ENCODE measurements around the gene ILDR1.

ILDR1 gene

DNA sequence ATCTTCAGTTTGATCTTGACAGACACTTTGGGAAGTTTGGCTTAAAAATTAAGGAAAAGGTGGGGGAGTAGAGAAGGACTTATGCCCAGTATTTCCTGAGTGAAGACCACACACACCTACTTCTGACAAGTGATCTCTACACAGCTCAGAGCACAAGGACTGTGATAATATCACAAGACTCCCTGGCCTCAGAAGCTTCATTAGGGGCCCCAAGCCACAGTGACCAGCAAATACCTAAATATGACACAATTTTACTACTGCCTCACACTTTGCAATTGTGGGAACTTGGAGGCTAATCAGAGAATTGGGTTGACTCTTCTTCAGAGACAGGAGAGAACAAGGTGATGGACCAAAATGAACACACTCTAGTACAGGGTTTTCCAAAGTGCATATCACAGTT lies 2.6 kb downstream of the ILDR1 start:
- DNase-seq (ENCODE audit: low read depth in 2 of 2): no peak

DNA sequence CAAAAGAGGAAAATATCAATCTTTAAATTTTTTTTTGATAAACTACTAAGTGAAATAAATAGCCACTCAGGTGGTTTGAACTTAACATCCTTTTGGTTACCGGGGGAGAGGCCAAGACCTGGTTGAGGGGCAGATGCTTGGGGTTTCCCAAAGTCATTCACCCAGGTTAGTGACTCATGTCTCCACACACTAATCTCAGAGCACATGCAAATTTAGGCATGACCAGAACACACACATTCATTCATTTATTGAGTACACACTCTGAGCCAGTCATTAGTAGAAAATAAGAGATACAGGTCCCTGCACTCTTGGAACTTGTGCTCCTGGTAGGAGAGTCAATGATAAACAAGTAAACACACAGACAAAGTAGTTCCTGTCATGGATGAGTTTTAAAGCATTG lies 7.3 kb downstream of the ILDR1 start:
- DNase-seq (ENCODE audit: low read depth in 2 of 2): no peak

DNA sequence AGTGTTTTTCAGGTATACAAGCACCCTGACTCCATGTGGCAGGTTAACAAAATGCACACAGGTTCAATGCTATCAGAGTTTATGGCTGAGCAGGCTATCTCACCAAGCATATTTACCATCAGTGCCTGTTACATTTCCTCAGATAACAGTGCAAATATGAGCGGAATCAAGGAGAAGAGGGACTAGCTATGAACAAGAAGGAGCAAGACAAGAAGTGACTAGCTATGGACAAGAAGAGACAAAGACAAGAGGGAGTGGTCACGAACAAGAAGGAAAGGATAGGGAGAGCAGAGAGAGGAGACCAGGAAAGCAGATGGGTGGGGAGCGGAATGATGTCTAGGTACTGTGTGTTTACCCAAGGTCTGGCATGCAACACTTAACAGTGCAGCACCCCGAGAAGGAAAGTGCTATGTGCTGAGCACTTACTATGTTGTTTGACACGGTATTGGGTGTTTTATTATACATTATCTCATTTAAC lies 8.6 kb downstream of the ILDR1 start:
- DNase-seq (ENCODE audit: low read depth in 2 of 2): no peak

DNA sequence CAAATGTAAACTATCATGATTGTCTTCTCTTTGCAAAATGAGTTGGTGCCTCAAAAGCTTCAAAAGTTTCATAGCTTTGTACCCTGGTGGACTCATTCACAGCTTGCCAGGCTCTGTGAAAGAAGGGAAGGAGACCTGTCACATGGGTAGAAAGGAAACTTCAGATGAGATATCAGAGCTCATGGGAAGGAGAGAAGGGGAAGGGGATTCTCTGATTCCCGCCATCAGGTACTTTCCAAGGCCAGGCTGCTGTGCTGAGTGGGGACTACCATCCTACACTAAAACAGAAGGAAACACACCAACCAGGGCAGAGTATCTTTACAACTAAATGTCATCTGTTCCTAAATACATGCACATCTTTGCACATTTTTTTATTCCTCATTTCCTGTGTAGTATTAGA lies 9.2 kb downstream of the ILDR1 start:
- DNase-seq (ENCODE audit: low read depth in 2 of 2): no peak

DNA sequence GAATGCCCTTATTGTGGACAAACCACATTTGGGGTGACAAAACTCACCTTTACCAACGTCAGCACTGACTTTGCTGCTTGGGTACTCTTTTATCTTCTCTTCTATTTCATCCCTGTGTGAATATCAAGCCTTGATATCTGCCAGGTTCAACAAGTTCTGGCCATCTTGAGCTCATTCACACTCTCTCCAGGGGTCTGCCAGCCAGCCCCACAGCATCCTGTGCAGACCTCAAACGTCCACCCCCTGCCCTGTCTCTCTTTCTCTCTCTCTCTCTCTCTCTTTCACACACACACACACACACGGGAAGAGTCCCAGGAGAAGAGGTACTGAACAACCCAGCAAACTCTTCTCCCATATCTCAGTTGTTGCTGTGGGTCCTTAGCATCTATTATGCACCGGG lies 10.7 kb downstream of the ILDR1 start:
- no peak for DNase-seq (ENCODE audit: low read depth in 2 of 2)

DNA sequence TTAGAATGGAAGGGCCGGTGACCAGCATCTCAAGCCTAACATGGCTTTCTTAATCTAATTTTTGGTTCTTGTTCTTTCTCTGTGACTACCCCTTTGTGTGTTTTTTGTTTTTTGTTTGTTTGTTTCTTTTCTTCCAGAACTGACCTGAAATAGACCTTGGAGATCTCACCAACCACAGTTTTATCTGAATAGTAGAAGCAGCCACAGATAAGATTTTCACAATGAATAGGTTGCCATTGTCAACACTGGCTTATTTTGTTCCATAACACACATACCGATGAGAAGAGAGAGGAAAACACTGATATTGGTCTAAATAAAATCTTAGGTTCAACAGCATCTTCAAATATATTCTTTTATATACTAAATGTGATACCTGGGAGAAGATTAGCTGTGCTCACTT lies 11.5 kb downstream of the ILDR1 start:
- DNase-seq (ENCODE audit: low read depth in 2 of 2): no peak

DNA sequence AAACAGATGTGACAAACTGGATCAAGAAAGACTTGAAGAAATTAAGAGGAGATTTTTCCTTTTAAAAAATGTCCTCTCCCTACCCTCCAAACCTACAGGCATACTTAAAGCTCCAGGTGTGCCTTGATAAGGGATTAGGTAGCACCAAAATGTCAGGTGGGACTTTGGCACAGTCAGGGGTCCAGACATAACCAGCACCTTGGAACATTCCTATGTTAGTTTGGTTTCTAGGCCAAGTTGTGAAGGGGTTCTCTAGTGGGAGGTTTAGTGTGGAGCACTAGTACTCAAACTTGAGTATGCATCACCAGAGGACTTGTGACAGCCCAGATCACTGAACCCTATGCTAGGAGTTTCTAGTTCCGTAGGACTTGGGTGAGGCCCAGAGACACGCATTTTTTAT lies 13.9 kb downstream of the ILDR1 start:
- DNase-seq (ENCODE audit: low read depth in 2 of 2): no peak

DNA sequence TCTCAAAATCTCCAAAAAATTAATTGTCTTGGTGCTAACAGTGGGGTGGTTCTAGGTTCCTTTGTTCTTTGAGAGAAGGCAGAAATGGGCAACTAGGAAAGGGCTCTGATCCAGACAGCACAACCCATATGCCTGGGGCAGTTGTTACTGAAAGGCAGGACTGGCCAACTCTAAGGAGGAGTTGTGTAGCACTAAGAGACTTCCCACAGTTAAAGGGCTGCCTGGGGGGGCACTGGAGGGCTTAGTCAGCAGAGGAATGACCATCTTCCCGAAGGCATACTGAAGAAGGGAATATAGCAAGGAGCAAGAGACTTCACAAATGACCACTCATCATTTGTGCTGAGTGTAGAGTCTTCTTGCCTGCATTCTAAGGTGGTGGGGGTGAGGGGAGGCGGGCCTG lies 15.8 kb downstream of the ILDR1 start:
- DNase-seq (ENCODE audit: low read depth in 2 of 2): no peak

DNA sequence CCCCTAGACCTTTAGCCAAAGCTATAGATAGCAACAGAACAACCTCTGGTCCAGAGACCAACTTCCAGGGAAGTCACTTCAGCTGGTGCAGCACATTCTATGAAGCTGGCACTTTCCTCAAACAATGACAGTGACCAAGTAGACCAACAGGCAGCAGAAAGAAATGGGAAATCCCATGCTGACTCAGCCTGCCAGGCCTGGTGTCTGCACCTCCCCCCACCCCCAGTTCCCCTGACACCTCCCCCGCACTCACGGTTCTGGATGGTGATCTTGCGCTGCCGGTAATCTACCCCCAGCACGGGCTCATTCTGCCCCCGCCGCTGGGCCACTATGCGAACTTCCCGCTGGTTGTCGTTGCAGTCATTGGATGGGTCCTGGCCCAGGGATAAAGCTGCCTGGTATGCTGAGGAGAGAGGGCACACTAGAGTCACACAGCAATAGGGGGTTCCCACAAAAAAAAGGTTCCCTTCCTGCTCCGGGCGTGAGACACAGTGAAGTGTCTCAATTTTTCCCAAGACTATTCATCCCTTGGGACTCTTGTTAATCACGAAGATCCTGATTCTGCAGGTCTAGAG lies 17.0 kb downstream of the ILDR1 start:
- DNase-seq (ENCODE audit: low read depth in 2 of 2): no peak

DNA sequence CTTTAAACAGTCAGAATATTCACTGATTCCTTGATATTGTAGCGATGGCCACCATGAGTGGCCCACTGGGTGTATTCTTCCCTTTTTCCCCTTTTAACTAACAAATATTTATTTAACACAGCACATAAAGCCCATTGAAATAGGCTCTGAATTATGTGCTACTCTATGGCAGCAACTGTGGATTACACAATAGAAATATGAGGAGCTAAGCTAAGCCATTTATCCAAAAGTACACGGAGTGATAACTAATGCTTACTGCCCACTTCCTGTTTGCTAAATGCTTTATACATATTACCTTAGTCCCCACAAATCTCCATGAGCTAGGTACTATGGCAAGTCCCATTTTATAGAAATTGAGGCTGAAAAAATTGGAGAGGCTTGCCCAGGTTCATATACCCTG lies 17.9 kb downstream of the ILDR1 start:
- no peak for DNase-seq (ENCODE audit: low read depth in 2 of 2)

DNA sequence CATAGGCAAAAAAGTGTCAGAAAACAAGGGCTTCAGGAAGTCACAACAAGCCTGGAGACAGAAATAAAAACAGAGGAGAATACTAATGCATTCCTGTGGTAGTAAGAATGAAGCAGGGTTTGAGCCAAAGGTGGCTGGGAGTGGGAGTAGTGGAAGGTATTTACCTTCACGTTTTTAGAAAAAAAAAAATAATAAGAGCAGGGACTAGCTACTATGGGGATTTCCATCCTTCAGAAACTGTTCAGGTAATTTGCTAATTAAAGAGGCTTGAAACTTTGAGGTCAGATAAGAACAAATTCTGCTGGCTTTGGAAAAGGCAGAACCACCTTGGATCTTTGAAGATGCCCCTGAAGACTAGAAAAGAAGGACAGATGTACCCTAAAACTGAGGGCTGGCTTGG lies 18.4 kb downstream of the ILDR1 start:
- DNase-seq (ENCODE audit: low read depth in 2 of 2): no peak

DNA sequence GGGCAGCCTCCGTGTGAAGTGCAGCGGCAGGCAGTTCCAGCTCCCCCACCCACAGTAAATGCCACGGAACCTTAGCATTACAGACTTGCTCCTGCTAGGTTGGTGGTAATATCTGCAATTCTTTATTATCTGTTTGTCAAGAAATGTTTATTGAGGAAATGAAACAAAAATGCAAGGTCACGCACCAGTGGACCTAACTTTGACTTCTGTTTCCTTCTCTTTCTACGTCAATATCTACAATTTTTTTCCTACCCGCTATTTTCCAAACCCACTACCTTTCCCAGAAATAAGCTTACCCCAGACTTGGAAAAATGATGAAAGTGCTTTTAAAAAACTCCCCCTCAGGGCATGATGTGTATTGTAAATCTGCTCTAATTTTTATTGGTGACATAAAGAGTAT lies 18.9 kb downstream of the ILDR1 start:
- no peak for DNase-seq (ENCODE audit: low read depth in 2 of 2)

DNA sequence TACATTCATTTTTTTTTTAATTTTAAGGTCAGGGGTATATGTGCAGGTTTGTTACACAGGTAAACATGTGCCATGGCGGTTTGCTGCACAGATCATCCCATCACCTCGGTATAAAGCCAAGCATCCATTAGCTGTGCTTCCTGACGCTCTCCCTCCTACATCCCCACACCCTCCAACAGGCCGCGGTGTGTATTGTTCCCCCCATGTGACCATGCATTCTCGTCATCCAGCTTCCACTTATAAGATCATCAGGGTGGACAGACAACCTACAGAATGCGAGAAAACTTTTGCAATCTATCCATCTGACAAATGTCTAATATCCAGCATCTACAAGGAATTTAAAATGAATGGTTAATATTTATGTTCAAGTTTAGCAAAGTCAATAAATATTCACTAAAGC lies 19.4 kb downstream of the ILDR1 start:
- DNase-seq (ENCODE audit: low read depth in 2 of 2): no peak

DNA sequence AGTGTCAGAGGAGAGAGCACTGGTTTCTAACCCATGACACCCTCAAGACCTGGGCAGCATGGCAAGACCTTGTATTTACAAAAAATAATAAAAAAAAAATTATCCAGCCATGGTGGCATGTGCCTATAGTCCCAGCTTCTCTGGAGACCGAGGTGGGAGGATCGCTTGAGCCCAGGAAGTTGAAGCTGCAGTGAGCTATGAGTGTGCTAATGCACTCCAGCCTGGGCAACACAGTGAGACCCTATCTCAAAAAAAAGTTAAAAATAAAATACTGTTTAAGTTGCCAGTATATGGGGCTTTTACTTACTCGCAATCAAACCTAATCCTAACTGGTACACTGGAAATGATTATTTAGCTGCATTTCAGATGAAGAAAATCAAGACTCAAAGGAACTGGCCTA lies 20.2 kb downstream of the ILDR1 start:
- no peak for DNase-seq (ENCODE audit: low read depth in 2 of 2)

DNA sequence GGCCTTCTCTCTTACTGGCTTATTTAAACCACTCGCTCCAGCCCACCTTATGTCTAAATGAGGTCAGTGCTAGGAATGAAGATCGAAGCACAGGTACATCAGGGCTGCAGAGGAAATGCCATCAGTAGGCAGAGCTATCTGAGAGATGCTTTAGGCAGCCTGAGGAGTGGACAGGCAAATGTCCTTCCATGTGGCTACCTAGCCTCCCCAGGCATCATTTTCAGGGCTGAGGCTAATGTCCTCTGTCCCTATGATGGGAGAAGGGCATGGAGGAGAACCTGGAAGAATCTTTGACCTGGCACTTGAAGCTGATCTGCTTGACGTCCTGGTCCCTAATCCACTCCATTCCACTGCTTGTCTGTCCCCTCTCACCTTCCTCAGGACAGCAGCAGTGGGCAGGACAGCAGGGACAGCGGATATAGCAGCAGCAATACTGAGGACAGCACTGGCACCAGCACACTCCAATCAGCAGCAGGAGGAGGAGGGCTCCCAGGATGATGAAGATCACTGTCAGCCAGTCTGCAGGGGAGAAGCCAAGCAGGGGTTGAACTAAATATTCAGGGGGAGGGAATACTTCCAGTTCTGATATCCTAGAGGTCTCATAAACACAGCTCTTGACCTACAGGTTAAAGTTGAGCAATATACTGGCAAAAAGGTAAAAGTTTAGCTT lies 21.0 kb downstream of the ILDR1 start:
- DNase-seq (ENCODE audit: low read depth in 2 of 2): no peak

DNA sequence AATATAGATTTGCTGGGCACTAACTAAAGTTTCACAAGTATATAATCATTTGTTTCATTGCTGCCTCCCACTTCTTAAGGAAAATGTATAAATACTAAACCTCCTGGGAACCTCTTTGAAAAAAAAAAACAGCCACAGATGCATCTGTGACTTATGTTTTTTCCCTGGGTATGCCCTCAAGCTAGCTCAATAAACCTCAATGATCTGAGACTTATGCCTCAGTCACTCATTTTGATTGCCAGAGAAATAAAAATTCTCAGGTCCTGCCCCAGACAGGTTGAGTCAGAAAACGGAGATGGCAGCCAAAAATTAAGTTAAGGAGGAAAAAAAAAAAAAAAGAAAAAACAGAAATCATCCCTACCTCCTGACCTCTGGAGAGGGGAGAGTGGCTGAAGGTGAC lies 22.1 kb downstream of the ILDR1 start:
- DNase-seq (ENCODE audit: low read depth in 2 of 2): no peak

DNA sequence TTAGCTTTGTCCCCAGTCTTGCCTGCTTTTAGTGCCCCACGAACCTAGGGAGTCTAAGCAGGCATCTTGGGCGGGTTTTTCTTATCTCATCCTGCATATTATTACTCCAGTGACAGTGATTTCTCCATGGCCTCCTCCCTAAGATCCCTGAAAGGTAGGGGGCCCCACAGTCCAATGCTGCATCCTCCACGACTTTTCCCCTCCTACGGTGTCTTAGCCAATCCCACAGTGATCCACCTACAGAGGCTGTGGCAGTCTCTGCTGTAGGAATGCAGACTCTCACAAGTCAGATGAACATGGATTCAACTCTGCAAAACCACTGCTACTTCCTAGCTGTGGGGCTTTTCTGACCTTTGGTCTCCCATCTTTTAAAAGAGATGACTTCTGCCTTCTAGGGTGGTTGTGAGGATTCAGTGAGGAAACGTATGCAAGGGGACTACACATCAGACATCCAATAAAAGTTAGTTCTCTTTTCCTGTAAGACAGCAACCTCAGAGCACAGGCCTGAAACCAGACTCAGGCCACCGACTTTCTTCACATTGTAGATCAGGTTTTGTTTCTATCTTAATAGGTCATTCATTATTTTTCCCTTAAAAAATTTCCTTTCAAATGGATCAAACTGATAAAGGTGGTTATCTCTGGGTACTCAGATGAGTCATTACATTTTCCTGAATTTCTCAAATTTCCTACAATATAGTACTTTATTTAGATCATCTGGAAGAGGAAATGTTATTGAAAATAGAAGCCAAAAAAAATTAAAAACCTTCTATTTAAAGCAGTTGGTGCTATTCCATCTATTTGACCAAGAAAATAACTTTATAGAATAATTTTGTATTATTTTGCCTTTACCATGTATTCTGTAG lies 23.2 kb downstream of the ILDR1 start:
- DNase-seq (ENCODE audit: low read depth in 2 of 2): no peak

DNA sequence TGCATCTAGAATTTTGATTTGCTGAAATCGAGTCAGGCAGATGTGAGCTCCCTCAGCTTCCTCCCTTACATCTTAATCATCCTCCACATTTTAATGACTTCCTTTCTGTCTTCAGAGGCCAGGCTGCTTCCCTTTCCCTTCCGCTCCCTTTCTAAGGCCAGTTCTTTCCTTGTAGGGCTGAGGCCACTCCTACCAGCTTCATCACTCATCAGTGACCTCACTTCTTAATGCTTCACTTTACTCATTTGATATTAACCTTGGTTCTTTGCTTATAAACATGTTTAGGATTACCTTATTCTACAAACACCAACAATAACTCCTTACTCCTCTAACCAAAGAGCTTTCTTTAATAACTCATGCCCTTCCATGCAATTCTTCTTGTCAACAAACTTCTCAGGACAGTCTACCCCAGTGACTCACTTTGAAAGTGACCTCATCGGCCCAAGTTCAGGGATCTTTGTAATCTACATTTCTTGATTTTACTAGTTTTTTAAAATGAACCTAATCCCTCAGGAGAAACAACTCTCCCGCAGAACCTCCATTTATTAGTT lies 23.9 kb downstream of the ILDR1 start:
- DNase-seq (ENCODE audit: low read depth in 2 of 2): no peak

DNA sequence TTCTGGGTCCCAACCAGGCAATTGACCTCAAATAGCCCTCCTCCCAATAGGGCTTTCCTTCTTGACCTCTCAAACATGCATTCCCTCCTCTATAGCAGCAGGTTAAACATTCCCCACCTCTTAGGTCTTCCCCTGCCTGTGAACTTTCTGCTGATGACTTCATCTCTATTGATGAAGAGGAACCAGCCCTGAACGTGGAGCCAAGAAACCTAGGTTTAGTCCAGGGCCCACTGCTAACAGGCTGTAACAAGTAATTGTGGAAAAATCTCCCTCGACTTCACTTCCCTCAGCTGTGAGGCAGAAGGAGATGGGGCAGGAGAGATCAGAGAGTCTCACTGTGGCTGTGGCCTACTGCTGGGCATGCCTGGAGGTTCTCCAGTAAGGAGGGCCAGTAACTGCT lies 24.7 kb downstream of the ILDR1 start:
- DNase-seq (ENCODE audit: low read depth in 2 of 2): no peak

DNA sequence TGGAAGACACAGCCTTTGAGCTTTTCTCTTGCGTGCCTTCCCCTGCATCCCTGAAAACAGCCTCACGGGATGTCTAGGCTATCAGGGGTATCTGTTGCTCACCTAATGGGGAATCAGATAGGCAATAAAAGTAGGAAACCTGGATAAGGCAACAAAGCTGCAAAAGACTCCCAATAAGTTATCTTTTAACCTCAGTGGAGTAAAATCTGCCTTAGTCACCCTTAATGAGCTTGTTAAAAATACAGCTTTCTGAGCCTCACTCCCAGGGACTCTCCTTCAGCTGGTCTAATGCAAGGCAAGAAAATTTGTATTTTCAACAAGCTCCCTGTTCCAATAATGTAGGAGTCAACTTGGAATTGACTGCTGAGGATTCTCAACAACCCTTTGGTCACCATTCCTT lies 25.6 kb downstream of the ILDR1 start:
- DNase-seq (ENCODE audit: low read depth in 2 of 2): no peak

DNA sequence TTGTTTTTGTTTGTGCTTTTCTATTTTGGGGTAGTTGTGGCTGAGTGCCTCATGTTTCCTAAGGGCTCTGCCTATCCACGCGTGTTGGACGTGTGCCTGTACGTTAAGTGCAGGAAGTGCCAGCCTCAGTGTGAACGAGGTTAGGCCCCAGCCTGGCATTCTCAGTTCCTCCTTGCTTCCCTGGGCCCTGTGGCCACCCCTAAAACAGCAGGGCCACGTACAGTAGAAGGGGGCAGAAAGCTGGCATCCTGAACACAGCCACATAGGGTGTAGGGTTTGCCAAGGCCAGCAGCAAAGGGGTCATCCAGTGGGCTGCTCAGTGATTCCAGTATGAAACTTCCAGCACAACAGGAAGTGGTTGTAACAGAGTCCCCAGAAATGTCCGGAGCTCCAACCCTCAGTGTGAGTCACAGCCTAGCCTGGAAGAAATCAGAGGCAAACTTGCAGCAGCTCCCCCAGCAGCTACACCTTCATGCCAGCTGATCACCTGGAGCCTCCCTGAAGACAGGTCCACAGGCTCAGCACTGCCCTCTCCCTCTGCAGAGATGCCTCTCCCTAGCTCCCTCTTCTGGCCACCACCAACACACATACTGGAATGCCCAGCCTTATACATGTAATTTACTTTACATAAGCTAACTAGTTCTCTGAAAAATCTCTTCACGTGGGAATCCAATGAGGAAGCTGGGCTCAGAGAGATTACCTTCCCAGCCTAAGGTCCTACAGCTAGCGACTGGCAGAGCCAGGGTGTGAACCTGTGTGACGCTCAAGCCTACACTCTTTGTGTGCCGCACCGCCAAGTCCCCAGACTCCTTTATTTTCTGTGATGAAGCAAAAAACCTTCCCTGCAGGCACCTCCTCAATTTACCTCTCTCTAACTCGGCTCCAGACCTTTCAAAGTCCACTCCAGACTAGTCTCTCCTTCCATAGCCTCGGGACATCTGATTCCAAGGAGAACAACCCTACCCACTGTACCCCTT lies 26.6 kb downstream of the ILDR1 start:
- no peak for DNase-seq (ENCODE audit: low read depth in 2 of 2)

DNA sequence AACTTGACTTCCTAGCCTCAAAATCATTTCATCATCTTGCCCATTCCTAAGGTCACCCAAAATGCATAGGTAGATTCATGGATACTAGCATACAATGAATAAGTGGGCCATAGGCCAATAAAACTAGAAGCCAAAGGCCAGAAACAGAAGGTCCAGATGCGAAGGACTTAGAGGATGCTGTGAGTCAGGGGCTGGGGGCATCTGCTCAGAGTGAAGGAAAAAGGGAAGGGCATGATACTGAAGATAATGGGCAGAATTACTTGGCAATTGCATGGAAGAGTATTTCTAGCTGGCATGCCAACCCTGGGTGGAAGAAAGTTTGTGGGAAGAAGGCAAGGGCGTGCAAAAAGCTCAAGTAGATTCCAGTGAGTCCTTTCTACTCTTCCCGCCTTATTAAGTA lies 27.5 kb downstream of the ILDR1 start:
- DNase-seq (ENCODE audit: low read depth in 2 of 2): no peak
